Measurements from ENCODE around the gene WDR47.
"Not testable (repeated sequence)": the region's sequence is repeated elsewhere in the genome, so short reads cannot be mapped to it uniquely, and the experiment has no call there.

WDR47 gene

DNA sequence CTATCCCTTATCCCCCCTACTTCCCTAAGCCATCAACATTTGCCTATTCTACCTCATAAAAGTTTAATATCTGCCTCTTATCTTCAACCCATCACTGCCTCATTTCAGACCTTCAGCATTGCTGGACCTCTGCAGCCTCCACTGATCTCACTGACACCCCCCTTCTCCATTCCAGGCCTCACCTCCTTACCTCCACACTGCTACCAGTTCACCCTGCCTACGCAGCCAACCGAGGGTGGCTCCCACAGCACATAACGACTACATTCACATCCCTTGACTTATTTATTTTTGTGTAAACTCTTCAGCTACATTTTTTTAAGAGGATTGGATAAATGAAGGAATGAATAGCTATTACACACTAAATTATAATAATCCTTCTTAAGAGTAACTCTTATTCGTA, 92.9 kb downstream of the WDR47 start:
- Histone ChIP-seq H3K9me3 (ENCODE audit: control insufficient read depth, insufficient read depth, low read length) (no peaks in the 10 kb centered on the region), H3K4me3 (ENCODE audit: low read length) (no peak overlapping the region), H3K27ac (ENCODE audit: low read length) (no peak overlapping the region), H3K27me3 (ENCODE audit: control insufficient read depth, insufficient read depth, low read length) (no peaks in the 10 kb centered on the region), H3K4me1 (ENCODE audit: control insufficient read depth, insufficient read depth, low read length) (peaks cover 6% of the 10 kb centered on the region), H3K36me3 (ENCODE audit: control insufficient read depth, insufficient read depth, low read length) (peaks cover 2% of the 10 kb centered on the region; the same call in 1 of the 2 replicates)
- WGBS (ENCODE audit: insufficient coverage, insufficient read length) = no CpG with 5 or more reads among the region's 4 CpGs
- no peak for DNase-seq (ENCODE audit: low read depth, low spot score)

DNA sequence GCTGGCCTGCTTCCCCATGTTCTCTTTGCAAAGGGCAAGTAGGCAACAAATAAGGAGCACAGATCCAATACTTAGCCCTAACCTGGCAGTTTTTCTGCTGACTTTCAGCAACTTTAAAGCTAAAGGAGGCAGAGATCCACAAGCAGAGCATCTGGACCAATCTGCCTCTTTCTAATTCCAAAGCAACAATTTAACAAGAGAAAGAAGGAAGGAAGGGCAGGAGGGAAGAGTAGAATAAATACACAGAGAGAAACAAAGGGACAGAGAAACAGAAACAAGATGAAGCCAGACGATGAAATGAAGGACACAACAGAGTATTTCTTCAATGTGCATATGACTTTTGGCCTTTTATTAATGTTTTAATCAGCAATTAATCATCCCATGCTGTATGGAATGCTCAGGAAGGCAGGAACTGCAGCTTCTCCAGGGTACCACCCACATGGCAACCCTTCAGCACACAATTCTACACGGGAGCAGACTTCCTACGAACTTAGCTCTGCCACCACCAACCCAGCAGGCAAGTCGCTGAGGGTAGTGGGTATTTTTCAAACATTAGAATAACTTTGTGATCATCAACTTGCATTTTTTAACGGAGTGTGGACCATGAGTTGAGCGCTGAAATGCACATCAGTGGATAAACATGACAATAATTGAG, 93.9 kb downstream of the WDR47 start:
- Histone ChIP-seq H3K4me3 (ENCODE audit: low read length) (no peak overlapping the region), H3K27ac (ENCODE audit: low read length) (no peak overlapping the region), H3K36me3 (ENCODE audit: control insufficient read depth, insufficient read depth, low read length) (peaks cover 2% of the 10 kb centered on the region; the same call in 1 of the 2 replicates), H3K9me3 (ENCODE audit: control insufficient read depth, insufficient read depth, low read length) (no peaks in the 10 kb centered on the region), H3K4me1 (ENCODE audit: control insufficient read depth, insufficient read depth, low read length) (peaks cover 3% of the 10 kb centered on the region; the same call in 1 of the 2 replicates), H3K27me3 (ENCODE audit: control insufficient read depth, insufficient read depth, low read length) (no peaks in the 10 kb centered on the region)
- no peak for DNase-seq (ENCODE audit: low read depth, low spot score)
- no CpG with 5 or more reads among the region's 6 CpGs for WGBS (ENCODE audit: insufficient coverage, insufficient read length)

DNA sequence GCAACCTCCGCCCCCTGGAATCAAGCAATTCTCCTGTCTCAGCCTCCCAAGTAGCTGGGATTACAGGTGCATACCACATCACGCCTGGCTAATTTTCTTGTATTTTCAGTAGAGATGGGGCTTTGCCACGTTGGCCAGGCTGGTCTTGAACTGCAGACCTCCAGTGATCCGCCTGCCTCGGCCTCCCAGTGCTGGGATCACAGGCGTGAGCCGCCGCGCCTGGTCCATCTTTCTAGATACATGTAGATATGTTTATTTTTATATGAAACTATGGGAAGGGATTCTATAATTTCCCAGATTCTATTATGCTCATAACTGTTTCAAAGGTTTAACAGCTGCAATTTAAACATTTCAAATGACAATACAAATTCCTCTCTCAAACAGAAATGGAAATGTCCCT, 105.7 kb downstream of the WDR47 start:
- DNase-seq (ENCODE audit: low read depth, low spot score) = no peak
- Histone ChIP-seq H3K36me3 (ENCODE audit: control insufficient read depth, insufficient read depth, low read length) (peaks cover 13% of the 10 kb centered on the region; the same call in 1 of the 2 replicates), H3K4me1 (ENCODE audit: control insufficient read depth, insufficient read depth, low read length) (no peaks in the 10 kb centered on the region), H3K27ac (ENCODE audit: low read length) (no peak overlapping the region), H3K9me3 (ENCODE audit: control insufficient read depth, insufficient read depth, low read length) (no peaks in the 10 kb centered on the region), H3K27me3 (ENCODE audit: control insufficient read depth, insufficient read depth, low read length) (no peaks in the 10 kb centered on the region), H3K4me3 (ENCODE audit: low read length) (no peak overlapping the region)
- WGBS (ENCODE audit: insufficient coverage, insufficient read length) = no CpG with 5 or more reads among the region's 9 CpGs

DNA sequence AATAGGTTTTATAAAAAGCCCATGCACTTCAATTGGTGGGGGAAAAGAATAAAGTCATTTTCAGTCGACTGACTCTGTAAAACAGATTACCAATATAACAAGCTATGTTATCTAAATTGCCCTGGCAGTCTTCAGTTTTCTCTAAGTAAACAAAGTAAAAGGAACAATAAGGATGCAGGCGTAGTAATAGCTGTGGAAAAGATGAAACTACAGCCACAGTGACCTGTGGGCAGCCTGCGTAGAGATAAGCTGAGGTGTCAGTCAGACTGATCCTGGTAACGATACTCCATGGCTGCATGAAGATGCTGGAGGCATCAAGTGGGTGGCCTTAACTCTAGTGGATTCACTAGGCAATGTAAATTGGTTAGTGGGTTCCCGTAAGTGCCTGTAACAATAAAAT, 108.0 kb downstream of the WDR47 start:
- no CpG with 5 or more reads among the region's 5 CpGs for WGBS (ENCODE audit: insufficient coverage, insufficient read length)
- Histone ChIP-seq H3K27me3 (ENCODE audit: control insufficient read depth, insufficient read depth, low read length) (no peaks in the 10 kb centered on the region), H3K27ac (ENCODE audit: low read length) (no peak overlapping the region), H3K4me1 (ENCODE audit: control insufficient read depth, insufficient read depth, low read length) (no peaks in the 10 kb centered on the region), H3K9me3 (ENCODE audit: control insufficient read depth, insufficient read depth, low read length) (no peaks in the 10 kb centered on the region), H3K36me3 (ENCODE audit: control insufficient read depth, insufficient read depth, low read length) (peaks cover 13% of the 10 kb centered on the region; the same call in 1 of the 2 replicates), H3K4me3 (ENCODE audit: low read length) (no peak overlapping the region)
- DNase-seq (ENCODE audit: low read depth, low spot score) = no peak

DNA sequence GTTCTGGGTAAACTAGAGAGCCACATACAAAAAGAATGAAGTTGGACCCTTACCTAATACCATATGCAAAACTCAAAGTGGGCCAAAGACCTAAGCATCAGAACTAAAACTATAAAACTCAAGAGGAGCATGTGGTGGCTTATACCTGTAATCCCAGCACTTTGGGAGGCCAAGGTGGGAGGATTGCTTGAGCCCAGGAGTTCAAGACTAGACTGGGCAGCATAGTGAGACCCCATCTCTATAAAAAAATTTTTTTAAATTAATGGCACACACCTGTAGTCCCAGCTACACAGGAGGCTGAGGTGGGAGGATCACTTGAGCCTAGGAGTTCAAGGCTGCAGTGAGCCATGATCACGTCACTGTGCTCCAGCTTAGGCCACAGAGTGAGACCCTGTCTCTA, 114.3 kb downstream of the WDR47 start:
- H3K36me3 ChIP-seq (ENCODE audit: control insufficient read depth, insufficient read depth, low read length); H3K4me3 ChIP-seq (ENCODE audit: low read length); H3K4me1 ChIP-seq (ENCODE audit: control insufficient read depth, insufficient read depth, low read length); H3K27me3 ChIP-seq (ENCODE audit: control insufficient read depth, insufficient read depth, low read length); H3K27ac ChIP-seq (ENCODE audit: low read length); DNase-seq (ENCODE audit: low read depth, low spot score); H3K9me3 ChIP-seq (ENCODE audit: control insufficient read depth, insufficient read depth, low read length): not testable (repeated sequence)
- no CpG with 5 or more reads among the region's 1 CpG for WGBS (ENCODE audit: insufficient coverage, insufficient read length)

DNA sequence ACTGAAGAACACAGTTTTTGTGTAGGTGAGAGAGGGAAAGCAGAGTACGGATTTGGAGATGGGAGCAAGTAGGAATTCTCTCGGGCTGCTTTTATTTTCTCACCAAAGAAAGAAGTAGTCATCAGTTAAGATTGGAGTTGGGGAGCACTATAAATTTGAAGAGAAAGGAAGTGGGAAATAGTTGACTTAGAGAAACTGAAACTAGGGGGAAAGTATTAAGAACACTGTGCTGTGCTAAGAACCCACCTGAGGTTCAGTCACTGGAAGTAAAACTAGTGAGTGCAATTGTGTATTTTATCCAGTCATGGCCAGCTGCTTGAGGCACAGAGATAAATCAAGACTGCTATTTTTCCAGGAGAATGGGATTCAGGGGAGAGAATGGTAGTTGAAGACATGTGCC, 116.0 kb downstream of the WDR47 start:
- Histone ChIP-seq H3K4me3 (ENCODE audit: low read length) (no peak overlapping the region), H3K36me3 (ENCODE audit: control insufficient read depth, insufficient read depth, low read length) (peaks cover 6% of the 10 kb centered on the region; the same call in 1 of the 2 replicates), H3K27me3 (ENCODE audit: control insufficient read depth, insufficient read depth, low read length) (no peaks in the 10 kb centered on the region), H3K27ac (ENCODE audit: low read length) (no peak overlapping the region), H3K9me3 (ENCODE audit: control insufficient read depth, insufficient read depth, low read length) (no peaks in the 10 kb centered on the region), H3K4me1 (ENCODE audit: control insufficient read depth, insufficient read depth, low read length) (no peaks in the 10 kb centered on the region)
- WGBS (ENCODE audit: insufficient coverage, insufficient read length) = no CpG with 5 or more reads among the region's 2 CpGs
- DNase-seq (ENCODE audit: low read depth, low spot score) = no peak

All from iPS DF 6.9 (cell line).